LNCaP clone FGC (cell line): Measurements from ENCODE around the gene KLHL9.

ENCODE experiments used
- DNase-seq: peaks from one replicate; pipeline ENCODE4 v3.0.0-alpha.2; 2011; ENCODE audit warnings: low read depth
- H3K4me3 ChIP-seq: 2 replicates; pipeline ENCODE4 v1.5.1; 2011; ENCODE audit warnings: mild to moderate bottlenecking, low read depth, low read length, control low read depth
- TF ChIP-seq, protein P1 (sequence below): IDR thresholded peaks from 2 replicates; pipeline ENCODE4 v1.5.1; 2012; ENCODE audit warnings: mild to moderate bottlenecking; ENCODE audit not compliant: control insufficient read depth, insufficient read depth; ENCODE audit errors: extremely low read depth

Gene KLHL9

GRCh38 chr9:21294904-21295538, 40.2 kb downstream of the KLHL9 start:
- no peak overlapping the region for H3K4me3 ChIP-seq
- TF ChIP-seq, protein P1, sequence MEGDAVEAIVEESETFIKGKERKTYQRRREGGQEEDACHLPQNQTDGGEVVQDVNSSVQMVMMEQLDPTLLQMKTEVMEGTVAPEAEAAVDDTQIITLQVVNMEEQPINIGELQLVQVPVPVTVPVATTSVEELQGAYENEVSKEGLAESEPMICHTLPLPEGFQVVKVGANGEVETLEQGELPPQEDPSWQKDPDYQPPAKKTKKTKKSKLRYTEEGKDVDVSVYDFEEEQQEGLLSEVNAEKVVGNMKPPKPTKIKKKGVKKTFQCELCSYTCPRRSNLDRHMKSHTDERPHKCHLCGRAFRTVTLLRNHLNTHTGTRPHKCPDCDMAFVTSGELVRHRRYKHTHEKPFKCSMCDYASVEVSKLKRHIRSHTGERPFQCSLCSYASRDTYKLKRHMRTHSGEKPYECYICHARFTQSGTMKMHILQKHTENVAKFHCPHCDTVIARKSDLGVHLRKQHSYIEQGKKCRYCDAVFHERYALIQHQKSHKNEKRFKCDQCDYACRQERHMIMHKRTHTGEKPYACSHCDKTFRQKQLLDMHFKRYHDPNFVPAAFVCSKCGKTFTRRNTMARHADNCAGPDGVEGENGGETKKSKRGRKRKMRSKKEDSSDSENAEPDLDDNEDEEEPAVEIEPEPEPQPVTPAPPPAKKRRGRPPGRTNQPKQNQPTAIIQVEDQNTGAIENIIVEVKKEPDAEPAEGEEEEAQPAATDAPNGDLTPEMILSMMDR = no peak
- no peak for DNase-seq

DNA sequence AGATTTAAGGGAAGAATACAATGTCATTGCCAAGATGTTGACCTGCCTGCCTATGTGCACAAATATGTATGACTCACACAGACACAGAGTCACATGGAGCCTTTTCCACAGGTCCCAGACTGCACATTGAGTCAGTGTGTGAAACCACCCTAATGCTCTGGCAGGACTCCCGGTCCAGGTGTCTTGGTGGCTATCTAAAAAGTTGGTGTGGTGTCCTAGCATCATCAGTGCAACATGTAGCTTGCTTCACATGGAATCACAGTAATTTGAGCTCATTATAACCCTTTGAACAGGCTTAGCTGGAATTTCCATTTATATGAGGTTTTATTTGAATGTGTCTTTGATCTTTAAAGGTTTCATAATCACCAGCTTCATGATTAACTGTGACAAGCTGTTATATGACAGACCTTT, 40.8 kb downstream of the KLHL9 start:
- no peak overlapping the region for H3K4me3 ChIP-seq
- no peak for DNase-seq
- TF ChIP-seq, protein P1 = no peak

GRCh38 chr9:21289848-21290247, 45.4 kb downstream of the KLHL9 start:
- H3K4me3 ChIP-seq = no peak overlapping the region
- TF ChIP-seq, protein P1 = no peak
- no peak for DNase-seq

- no peak for DNase-seq
- TF ChIP-seq, protein P1 = no peak
- no peak overlapping the region for H3K4me3 ChIP-seq
Measured at GRCh38 chr9:21287280-21287679, 47.9 kb downstream of the KLHL9 start.

DNA sequence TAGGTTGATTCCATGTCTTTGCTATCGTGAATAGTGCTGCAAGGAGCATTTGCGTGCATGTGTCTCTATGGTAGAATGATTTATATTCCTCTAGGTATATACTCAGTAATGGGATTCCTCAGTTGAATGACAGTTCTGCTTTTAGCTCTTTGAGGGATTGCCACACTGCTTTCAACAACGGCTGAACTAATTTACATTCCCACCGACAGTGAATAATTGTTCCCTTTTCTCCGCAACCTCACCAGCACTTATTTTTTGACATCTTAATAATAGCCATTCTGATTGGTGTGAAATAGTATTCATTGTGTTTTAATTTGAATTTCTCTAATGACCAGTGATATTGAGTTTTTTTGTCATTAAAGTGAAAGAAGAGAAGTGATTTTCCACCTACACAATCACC, 48.5 kb downstream of the KLHL9 start:
- TF ChIP-seq, protein P1 = no peak

DNA sequence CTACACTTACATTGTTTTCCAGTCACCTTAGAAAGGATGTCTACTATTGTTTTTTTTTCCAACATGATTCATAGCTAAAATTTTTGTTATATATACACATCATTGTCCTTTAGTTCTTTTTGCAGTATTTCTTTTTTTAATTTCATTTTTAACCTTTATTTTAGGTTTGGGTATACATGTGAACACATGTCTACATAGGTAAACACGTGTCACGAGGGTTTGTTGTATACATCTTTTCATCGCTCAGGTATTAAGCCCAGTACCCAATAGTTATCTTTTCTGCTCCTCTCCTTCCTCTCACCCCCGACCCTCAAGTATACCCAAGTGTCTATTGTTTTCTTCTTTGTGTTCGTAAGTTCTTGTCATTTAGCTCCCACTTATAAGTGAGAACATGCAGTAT, 49.1 kb downstream of the KLHL9 start:
- no peak for DNase-seq
- H3K4me3 ChIP-seq = no peak overlapping the region
- TF ChIP-seq, protein P1 = no peak

More for the DNA sequence above, 48.5 kb downstream of the KLHL9 start:
- DNase-seq = no peak
- no peak overlapping the region for H3K4me3 ChIP-seq

- TF ChIP-seq, protein P1 = no peak
- no peak for DNase-seq
- H3K4me3 ChIP-seq = no peak overlapping the region
Measured at GRCh38 chr9:21281275-21281674, 53.9 kb downstream of the KLHL9 start.
